ENCODE data around the gene FGF1. TPM values are rescaled to one million over a fixed set of nuclear protein-coding genes. Genes with fewer than 3 reads are reported as not detected.

The FGF1 gene
- total RNA-seq, 1 experiment from 2014 or later: not detected

- in situ Hi-C loops (cut with HindIII; ENCODE audit: low pct_unique_long_range_greater_than_20kb, low sequenced_read_pairs): no loop called here
- no peak overlapping the region for H3K4me3 ChIP-seq (ENCODE audit: low read depth in 2 of 2, low read length in 2 of 2)
- intact Hi-C loops (cut with micrococcal nuclease; ENCODE audit: unreplicated experiment): no loop called here
- no peaks in the 10 kb centered on the region for H3K27me3 ChIP-seq (ENCODE audit: control insufficient read depth, insufficient read depth, low read length)
- no peak for ATAC-seq
- no peaks in the 10 kb centered on the region for H3K9me3 ChIP-seq (ENCODE audit: control insufficient read depth, insufficient read depth, low read depth, low read length)
- DNase-seq (ENCODE audit: low read depth, low spot score): no peak
- H3K4me1 ChIP-seq (ENCODE audit: control insufficient read depth, insufficient read depth, low read length): no peaks in the 10 kb centered on the region
- no peak overlapping the region for H3K27ac ChIP-seq (ENCODE audit: low read length)
- no peak for TF ChIP-seq TCF7L2 (IDR thresholded peaks at IDR 0.05; ENCODE audit: low read depth, low read length)
- TF ChIP-seq CTCF (IDR thresholded peaks at IDR 0.05): no peak
- ChIA-PET POLR2A (no interaction called here), CTCF (no interaction called here)
- BruUV-seq (replicated peaks): no TSS peak
- no peaks in the 10 kb centered on the region for H3K36me3 ChIP-seq (ENCODE audit: control insufficient read depth, insufficient read depth, low read length)
These were observed 45.4 kb downstream of the FGF1 start for GRCh38 chr5:142640316-142641005.

GRCh38 chr5:142639455-142639854, 46.4 kb downstream of the FGF1 start:
- in situ Hi-C loops (cut with HindIII; ENCODE audit: low pct_unique_long_range_greater_than_20kb, low sequenced_read_pairs): no loop called here
- Histone ChIP-seq H3K27me3 (ENCODE audit: control insufficient read depth, insufficient read depth, low read length) (no peaks in the 10 kb centered on the region), H3K27ac (ENCODE audit: low read length) (no peak overlapping the region), H3K4me3 (ENCODE audit: low read depth in 2 of 2, low read length in 2 of 2) (no peak overlapping the region), H3K36me3 (ENCODE audit: control insufficient read depth, insufficient read depth, low read length) (no peaks in the 10 kb centered on the region), H3K4me1 (ENCODE audit: control insufficient read depth, insufficient read depth, low read length) (no peaks in the 10 kb centered on the region), H3K9me3 (ENCODE audit: control insufficient read depth, insufficient read depth, low read depth, low read length) (no peaks in the 10 kb centered on the region)
- intact Hi-C loops (cut with micrococcal nuclease; ENCODE audit: unreplicated experiment): no loop called here
- ATAC-seq (no peak), DNase-seq (ENCODE audit: low read depth, low spot score) (no peak)
- POLR2A ChIA-PET: no interaction called here
- CTCF ChIA-PET: no interaction called here
- no TSS peak for BruUV-seq (replicated peaks)
- no peak for TF ChIP-seq TCF7L2 (IDR thresholded peaks at IDR 0.05; ENCODE audit: low read depth, low read length)
- no peak for TF ChIP-seq REST (IDR thresholded peaks at IDR 0.05; ENCODE audit: insufficient read depth in 1 of 2, low read depth in 2 of 2, low read length in 1 of 2)
- TF ChIP-seq POLR2AphosphoS5 (IDR thresholded peaks at IDR 0.05; ENCODE audit: low read depth, low read length): no peak
- TF ChIP-seq SIN3A (IDR thresholded peaks at IDR 0.05; ENCODE audit: borderline replicate concordance, insufficient read depth, low read depth, low read length): no peak
- TF ChIP-seq CTCF (IDR thresholded peaks at IDR 0.05): no peak

Data from Panc1 (cell line).